GM18519 (cell line): Measurements from ENCODE around the gene EVI5L.
"Not testable (repeated sequence)": the region's sequence is repeated elsewhere in the genome, so short reads cannot be mapped to it uniquely, and the experiment has no call there.

Experiments
- ATAC-seq: cut with Tn5 transposase; IDR thresholded peaks from one replicate; pipeline ENCODE4 v1.9.1; 2021; ENCODE audit warnings: mild to moderate bottlenecking, moderate library complexity; ENCODE audit not compliant: unreplicated experiment, low FRiP score

The EVI5L gene

GRCh38 chr19:7829561-7830271, at the start of gene EVI5L:
EVI5L (plus strand) TSS chr19:7830218; CDS start chr19:7846543, 16,325 bp downstream.
- ATAC-seq, result peak; percentile 86

DNA sequence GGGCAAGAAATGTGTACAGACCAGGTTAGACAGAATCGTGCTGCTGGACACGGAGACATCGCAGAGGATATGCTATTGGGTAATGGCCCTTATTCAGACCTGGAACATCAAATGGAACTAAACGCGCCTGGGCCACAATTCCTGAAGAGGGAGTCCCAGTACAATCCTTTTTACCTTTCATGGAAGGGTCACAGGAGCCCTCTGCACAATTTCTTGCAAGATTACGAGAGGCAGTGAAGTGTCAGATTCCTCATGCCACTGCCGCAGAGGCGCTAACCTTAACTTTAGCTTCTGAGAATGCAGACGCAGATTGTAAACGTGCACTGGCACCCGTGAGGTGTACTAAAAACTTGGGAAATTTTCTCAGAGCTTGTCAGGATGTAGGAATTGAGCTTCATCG, 48.9 kb upstream of the EVI5L start:
- ATAC-seq, result no peak

DNA sequence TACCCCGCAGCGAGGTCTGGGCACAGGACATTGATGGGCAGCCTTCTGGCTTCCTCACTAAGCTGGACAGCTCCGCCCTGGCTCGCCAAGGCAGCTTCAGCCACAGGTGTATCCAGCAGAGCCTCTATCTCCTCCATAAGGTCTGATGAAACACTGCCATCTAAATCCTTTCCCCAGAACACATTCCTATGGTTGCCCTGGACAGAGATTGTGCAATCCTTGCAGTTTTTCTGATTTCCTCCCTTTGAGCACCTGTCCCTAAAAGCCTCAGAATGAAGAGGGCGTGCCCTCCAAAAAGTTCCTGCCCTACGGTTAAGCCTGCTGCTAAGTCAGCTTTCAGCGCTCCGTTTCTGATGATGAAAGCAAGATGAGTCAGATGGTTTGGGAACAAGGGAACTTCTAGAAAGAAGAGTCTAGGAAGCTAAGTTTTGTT, 46.0 kb upstream of the EVI5L start:
- no peak for ATAC-seq

- ATAC-seq, result no peak
These were observed 45.2 kb upstream of the EVI5L start for GRCh38 chr19:7784856-7785255.

DNA sequence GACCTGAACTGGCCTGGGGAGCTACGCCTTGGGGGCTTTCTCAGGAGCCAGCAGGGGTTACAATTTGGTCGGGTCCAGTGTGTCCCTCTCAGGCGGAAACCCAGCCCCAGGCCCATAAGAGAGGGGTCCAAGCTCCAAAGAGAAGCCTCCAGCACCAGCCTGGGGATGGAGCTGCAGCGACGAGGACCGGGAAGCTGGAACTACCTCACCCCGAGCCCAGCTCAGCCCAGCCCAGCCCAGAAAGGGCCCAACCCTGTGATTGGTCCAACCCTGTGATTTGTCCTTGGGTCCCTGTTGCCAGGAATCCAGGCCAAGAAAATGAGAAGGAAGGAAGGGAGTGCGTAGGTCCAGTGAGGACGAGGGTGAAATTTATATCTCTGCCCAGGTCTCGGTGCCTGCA, 42.9 kb upstream of the EVI5L start:
- no peak for ATAC-seq

DNA sequence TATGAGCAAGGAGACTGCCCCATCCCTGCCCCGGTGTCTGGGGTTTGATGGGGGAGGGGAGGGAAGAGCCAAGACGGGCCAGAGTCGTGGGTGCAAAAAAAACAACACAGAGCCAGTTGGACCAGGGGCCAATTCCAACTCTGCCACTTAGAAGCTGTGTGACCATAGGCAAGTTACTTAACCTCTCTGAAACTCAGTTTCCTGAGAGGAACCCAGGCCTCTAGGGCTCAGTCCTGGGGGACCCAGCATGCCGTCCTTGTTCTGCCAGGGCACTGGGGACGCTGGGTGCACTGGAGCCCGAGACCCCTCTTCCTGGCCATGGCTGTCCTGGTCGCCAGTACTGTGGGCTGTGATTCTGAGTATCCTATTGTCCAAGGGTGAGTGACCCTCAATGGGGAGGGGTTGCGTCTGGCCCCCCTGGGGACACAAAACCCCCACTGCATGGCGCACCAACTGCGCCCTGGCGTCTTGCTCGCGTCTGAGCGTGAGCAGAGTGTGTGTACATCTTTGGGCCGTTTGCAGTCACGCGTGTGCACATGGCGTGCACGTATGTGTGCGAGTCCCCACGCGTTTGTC, 42.3 kb upstream of the EVI5L start:
- ATAC-seq, result no peak

GRCh38 chr19:7788178-7788932, 41.7 kb upstream of the EVI5L start:
- ATAC-seq, result no peak

DNA sequence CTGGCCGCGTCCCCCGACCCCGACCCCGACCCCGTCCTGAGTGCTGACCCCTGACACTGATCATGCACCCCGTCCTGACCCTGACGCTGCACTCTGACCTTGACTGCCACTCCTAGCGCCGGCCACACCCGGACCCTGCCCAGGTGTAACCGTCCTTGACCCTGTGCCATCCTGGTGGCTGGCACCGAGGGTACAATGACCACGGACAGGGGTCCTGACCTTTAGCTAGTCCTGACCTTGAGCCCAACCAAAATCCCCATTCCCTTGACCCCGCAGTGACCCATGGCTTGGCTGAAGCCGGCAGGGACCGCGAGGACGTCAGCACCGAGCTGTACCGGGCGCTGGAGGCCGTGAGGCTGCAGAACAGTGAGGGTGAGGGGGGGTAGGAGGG, 41.1 kb upstream of the EVI5L start:
- no peak for ATAC-seq

DNA sequence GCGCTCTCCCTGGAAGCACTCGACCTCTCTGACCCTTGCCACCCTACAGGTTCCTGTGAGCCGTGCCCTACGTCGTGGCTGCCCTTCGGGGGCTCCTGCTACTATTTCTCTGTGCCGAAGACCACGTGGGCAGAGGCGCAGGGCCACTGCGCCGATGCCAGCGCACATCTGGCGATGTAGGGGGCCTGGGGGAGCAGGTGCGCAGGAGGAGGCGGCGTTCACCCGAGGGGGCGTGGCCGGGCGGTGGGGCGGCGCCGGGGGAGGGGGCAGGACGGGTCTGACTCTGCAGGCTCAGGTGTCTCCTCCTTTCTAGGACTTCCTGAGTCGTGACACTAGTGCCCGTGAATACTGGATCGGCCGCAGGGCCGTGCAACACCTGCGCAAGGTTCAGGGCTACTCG, 40.6 kb upstream of the EVI5L start:
- no peak for ATAC-seq

DNA sequence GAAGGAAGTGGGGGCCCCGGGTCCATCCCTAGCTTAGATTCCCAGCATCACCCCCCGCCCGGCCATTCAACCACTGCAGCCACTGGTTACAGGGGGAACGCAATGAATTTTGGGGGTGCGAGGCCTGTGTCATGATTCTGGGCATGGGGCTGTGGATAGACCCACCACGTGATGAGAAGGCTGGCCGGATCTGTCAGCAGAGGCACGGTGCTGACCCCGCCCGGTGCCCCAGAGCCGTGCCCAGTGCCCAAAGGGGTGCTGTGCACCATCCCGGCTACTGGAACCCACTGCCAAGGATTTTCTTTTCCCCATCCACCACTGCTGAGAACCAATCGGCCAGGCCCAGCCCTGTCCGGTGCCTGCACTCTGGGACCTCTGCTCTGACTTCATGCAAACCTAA, 39.6 kb upstream of the EVI5L start:
- ATAC-seq, result no peak

DNA sequence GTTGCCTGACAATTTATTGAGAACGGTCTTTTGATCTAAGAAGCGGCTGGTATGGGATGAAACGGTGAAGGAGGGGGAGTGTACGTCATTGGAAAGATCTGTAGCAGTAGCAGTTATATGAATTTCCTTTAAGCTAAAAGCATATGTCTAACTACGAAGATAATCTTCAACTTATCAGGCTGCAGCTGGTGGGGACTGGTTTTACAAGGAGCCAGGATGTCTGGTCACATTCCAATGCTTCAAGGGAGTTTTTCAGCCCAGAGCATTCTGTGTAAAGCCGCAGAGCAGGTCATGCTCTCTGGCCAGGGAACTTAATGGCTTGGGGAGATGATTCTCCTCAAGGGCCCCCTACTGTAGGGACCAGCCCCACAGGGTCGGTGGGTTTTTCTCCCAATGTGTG, 37.7 kb upstream of the EVI5L start:
- ATAC-seq, result no peak

GRCh38 chr19:7792701-7793100, 37.3 kb upstream of the EVI5L start:
- ATAC-seq, result not testable (repeated sequence)

- no peak for ATAC-seq
These were observed 36.5 kb upstream of the EVI5L start for GRCh38 chr19:7793493-7793892.

GRCh38 chr19:7795555-7796161, 34.4 kb upstream of the EVI5L start:
- ATAC-seq, result no peak

GRCh38 chr19:7799640-7800355, 30.2 kb upstream of the EVI5L start:
- ATAC-seq, result no peak

GRCh38 chr19:7801020-7801570, 28.9 kb upstream of the EVI5L start:
- no peak for ATAC-seq

GRCh38 chr19:7806234-7806633, 23.8 kb upstream of the EVI5L start:
- ATAC-seq, result no peak

GRCh38 chr19:7806876-7807275, 23.1 kb upstream of the EVI5L start:
- ATAC-seq, result no peak

GRCh38 chr19:7808108-7808507, 21.9 kb upstream of the EVI5L start:
- ATAC-seq, result no peak

DNA sequence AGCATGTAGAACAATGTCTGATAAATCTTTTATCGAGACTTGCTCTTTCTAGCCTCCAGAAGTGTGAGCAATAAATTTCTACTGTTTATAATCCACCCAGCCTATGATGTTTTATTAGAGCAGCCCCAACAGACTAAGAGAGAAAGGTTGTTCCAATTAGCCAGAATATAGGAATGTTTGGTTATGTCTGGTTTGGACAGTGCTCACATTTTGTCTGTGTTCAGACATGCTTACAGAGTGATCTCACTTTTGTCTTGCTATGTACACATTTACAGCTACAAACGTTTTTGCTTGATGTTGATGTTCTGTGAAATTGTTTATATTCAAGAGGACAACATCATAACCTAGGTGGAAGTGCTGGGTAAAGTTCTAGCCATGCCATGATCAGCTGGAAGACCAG, 18.0 kb upstream of the EVI5L start:
- ATAC-seq, result no peak
